Activated CD4-positive, alpha-beta T cell treated with anti-CD3 and anti-CD28 coated beads, Interleukin-2, amount 50 U/mL, for 4 hours (primary cell): ENCODE data around the gene SPNS1.
"Not testable (repeated sequence)": the region's sequence is repeated elsewhere in the genome, so short reads cannot be mapped to it uniquely, and the experiment has no call there.

Experiments used
- DNase-seq, 2 experiments: peaks; one replicate each; pipeline ENCODE4 v3.0.0-alpha.2; 2020

Gene SPNS1

DNA sequence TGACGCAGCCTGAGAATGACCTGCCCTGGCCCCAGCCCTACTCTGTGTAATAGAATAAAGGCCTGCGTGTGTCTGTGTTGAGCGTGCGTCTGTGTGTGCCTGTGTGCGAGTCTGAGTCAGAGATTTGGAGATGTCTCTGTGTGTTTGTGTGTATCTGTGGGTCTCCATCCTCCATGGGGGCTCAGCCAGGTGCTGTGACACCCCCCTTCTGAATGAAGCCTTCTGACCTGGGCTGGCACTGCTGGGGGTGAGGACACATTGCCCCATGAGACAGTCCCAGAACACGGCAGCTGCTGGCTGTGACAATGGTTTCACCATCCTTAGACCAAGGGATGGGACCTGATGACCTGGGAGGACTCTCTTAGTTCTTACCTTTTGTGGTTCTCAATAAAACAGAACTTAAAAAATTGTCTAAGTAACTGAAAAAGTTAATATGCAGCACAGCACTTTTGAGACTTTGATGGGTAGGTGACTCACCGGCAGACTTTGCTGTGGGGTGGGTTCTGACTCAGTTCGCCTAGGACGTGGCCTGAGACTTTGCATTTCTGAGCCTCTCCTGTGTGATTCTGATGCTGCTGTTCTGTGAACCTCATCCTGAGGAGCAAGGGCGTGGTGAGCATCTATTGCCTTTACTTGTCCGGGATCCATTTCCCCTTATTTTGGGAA, 15.9 kb downstream of the SPNS1 start:
- peak; percentile 68 to 70 for DNase-seq

GRCh38 chr16:28991687-28992086, 17.1 kb downstream of the SPNS1 start:
- no peak for DNase-seq

GRCh38 chr16:28992496-28992895, 17.9 kb downstream of the SPNS1 start:
- no peak for DNase-seq

DNA sequence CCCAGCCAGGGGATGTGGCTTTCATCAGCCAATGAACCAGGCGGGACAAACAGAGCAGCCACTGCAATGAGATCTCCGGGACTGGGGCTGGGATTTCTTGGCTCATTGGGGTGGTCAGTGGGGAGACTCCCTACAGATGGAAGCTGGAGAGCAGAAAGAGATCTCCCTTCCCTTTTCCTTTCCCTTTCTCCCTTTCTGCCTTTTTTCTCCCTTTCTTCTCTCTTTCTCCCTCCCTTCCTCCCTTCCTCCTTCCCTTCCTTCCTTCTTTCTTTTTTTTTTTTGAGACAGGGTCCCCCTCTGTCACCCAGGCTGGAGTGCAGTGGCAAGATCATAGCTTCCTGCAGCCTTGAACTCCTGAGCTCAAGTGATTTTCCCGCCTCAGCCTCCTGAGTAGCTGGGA, 24.3 kb downstream of the SPNS1 start:
- no peak for DNase-seq

GRCh38 chr16:28999577-28999976, 25.0 kb downstream of the SPNS1 start:
- DNase-seq: no peak

GRCh38 chr16:29000019-29000418, 25.4 kb downstream of the SPNS1 start:
- no peak for DNase-seq

DNA sequence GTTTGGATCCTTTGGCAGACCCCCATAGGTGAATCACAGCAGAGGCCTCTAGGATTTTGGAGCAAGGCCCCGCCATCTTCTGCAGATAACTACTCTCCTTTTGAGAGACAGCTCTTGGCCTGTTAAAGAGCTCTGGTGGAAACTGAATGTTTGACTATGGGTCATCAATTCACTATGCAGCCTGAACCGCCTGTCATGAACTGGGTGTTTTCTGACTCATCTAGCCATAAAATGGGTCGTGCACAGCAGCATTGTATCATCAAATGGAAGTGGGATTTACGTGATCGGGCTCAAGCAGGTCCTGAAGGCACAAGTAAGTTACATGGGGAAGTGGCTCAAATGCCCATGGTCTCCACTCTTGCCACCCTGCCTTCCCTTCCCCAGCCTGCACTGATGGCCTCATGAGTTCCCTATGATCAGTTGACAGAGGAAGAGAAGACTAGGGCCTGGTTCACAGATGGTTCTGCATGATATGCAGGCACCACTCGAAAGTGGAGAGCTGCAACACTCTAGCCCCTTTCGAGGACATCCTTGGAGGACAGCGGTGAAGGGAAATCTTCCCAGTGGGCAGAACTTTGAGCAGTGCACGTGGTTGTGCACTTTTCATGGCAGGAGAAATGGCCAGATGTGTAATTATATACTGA, 30.0 kb downstream of the SPNS1 start:
- DNase-seq: not testable (repeated sequence)

GRCh38 chr16:29007730-29008593, 33.4 kb downstream of the SPNS1 start:
- peak; percentile 63 to 70 for DNase-seq

DNA sequence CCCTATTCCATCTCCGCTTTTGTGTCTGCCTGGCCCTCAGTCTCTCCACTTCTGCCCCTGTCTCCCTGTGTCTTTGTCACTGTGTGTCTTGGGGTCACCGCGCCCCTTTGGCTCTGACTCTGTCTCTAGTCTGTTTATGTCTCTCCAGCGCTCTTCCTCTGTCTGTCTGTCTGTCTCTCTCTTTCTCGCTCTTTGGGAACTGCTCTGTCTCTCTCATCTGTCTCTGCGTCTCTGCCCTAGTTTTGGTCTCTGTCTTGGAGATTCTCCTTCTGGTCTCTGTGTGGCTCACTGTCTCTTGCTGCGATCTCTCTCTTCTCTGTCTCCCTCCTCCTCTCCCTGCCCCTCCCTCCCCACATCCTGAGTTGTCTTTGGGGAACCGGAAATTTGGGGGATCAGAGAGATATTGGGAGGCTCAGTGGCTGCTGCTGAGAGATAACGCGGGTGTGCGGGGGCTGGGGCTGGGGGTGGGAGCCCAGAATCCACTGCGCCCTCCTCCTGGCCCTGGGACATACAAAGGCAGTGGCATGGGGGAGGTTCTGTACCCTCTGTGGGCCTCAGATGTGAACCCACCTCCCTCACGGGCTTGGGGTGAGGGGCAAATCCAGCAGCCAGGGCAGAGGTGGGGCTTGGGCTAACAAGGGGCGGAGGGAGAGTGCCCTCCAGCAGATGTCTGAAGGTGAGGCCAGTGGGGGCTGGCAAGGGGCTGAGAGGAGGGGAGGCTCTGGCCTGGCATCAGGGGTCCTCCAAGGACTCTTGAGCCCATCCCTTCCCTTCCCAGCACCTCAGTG, 34.7 kb downstream of the SPNS1 start:
- peak; percentile 28 to 29 for DNase-seq

- DNase-seq: no peak
Observed at GRCh38 chr16:29009838-29010166, 35.2 kb downstream of the SPNS1 start.

DNA sequence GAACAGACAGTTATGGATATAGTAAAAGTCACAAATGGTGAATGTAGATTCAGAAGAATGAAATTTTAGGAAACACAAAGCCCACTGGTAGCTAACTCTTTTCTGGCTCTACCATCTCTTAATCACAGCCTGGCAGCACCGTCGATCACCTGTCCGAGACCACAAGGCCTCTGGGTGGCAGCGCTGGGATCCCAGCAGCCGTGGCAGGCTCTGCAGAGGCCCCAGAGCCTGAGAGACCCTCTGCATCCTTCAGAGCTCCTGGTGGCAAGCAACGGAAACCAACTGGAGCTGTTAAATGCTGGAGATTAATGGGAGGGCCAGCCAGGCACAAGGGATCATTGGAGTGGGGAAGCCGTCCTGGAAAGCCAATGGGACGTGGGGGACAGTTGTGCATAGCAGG, 36.5 kb downstream of the SPNS1 start:
- DNase-seq: no peak

- no peak for DNase-seq
Observed at GRCh38 chr16:29011851-29012250, 37.3 kb downstream of the SPNS1 start.

- no peak for DNase-seq
Observed at GRCh38 chr16:29012913-29013553, 38.5 kb downstream of the SPNS1 start.

DNA sequence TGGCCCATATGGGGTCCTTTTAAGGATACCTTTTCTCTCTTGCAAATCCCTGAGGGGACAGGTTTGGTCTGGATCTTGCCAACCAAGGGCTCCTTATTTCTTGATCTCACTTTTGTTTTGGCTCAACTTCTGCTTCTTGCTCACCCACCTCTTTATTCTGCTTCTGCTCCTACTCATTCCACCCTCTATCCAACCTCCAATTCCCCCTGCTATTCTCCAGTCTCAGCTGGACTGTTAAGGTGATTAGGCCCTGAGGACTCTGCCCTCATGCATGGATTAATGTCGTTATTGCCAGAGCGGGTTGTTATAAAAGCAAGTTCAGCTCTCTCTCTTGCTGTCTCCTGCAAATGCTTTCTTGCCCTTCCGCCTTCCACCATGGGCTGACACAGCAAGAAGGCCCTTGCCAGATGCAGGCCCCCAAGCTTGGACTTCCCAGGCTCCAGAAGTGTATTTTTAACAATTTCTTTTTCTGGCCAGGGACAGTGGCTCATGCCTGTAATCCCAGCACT, 40.0 kb downstream of the SPNS1 start:
- no peak for DNase-seq

- no peak for DNase-seq
Observed at GRCh38 chr16:29022196-29022595, 47.6 kb downstream of the SPNS1 start.

DNA sequence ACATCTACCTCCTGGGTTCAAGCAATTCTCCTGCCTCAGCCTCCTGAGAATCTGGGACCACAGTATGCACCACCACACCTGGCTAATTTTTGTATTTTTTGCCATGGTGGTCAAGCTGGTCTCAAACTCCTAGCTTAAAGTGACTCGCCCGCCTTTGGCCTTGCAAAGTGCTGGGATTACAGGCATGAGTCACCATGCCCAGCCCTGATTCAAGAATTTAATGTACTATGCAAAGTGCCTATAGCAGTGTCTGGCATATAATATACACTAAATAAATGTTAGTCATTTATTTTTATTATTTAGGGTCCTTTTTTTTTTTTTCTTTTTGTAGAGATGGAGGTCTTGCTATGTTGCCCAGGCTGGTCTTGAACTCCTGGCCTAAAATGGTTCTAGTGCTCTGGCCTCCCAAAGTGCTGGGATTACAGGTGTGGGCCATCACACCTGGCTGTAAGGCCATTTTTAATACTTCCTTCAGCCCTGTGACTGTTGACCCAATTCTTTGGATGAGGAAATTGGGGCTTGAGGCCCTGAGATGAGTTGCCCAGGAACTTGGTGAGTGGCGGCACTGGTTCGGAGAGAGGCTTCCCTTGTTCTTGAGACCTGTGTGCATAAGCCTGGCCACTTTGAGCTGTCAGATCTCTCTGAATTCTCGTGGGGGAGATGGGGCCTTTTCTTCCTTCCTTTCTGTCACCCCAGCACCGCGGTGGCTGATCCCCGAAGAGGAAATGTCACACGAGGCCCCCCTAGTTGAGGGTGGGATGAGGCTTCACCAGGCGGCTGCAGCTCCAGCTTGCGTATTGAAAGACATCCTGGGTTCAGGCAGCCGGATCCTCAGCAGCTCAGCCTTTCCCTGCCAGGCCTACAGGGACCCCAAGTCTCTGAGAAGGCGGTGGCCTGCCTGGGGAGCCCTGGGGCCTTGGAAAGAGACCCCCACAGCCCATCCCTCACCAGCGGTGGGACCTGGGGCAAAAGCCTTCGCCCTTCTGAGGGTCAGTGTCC, 49.0 kb downstream of the SPNS1 start:
- DNase-seq: no peak

DNA sequence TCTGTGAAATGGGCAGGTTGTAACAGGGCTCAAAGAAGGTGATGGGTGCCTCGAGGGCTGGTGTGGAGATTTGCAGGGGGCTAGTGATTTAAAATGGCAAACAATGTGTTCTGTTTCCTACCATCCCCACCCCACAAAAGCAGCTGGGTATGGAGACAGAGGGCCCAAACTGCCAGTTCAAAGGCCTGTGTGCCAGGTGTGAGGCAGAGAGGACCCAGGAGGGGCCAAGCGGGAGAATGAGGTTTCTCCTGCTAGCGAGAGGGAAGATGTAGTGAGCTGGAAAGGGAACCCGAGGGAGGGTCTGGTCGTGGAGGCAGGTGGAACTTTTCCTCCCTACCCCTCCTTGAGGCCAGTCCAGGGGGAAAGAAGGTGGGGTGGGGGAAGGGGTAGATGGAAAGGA, 49.7 kb downstream of the SPNS1 start:
- no peak for DNase-seq

- DNase-seq: no peak
Observed at GRCh38 chr16:29025218-29025617, 50.6 kb downstream of the SPNS1 start.

- no peak for DNase-seq
Observed at GRCh38 chr16:29025735-29026134, 51.2 kb downstream of the SPNS1 start.

DNA sequence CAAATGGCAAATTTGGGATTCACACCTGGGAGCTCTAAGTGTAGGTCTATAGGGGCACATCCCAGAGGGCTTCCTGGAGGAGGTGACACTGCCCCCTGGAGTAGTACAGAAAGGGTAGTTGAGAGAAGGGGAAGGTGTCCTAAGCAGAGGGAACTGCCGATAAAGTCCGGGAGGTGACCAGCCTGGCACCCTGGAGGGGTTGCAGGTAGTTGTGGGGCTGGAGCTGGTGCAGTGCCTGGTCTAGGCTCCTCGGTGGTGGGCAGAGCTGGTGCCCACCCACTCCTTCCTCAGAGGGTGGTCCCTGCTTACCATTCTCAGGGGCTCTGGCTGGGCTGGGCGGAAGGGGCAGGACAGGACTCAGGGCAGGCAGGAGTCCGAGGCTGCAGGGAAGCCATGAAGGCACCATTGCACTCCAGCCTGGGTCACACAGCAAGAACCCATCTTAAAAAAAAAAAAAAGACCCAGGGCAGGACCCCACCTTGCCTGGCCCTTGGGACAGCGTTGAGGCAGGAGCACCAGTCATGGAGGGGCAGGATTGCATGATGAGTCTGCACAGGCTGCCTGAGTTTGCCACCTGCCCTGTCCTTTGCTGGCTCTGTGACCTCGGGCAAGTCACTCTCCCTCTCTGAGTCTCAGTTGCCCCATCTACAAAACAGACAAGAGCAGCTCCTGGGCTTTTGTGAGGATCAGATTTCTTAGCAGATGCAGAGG, 54.0 kb downstream of the SPNS1 start:
- DNase-seq: no peak
